ENCODE measurements around the gene MEF2C. TPM values are rescaled to one million over a fixed set of nuclear protein-coding genes. Genes with fewer than 3 reads are reported as not detected.
A peak's percentile ranks its signal among the peaks of the same experiment; 100 is the strongest.

Gene MEF2C
- total RNA-seq, 4 donors from 2014 or later = 17.3 to 58.0 (median 23.5) TPM

DNA sequence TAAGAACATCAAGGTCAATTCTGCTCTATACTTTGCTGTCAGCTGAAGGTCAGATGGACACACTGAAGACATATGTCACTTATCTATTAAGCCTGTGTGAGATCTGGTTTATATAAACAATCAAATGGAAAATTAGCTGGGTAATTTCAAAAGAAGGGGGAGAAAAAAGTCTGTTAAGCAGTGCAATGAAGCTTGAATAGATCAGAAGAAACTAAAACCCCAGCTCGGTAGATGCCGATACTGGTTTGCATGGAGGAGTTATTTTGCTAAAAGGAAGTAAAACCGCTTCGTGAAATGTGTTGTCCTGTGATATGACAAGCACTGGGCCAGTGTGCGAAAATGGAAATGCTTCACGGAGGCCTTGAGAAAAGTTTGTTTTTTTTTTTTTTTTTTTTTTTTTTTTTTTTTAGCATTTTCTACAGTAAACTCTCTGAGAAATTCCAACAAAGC is 148.8 kb downstream of the MEF2C start:
- Histone ChIP-seq H3K9me3 (no peaks in the 10 kb centered on the region), H3K4me1 (peaks cover 0 to 30% (median 0%) of the 10 kb centered on the region in 4 donors), H3K27ac (peak overlapping the region; percentile 31 to 76 (median 54)), H3K4me3 (no peak overlapping the region), H3K36me3 (no peaks in the 10 kb centered on the region), H3K27me3 (no peaks in the 10 kb centered on the region)
- WGBS, 2 donors (ENCODE audit: low coverage in 1 of 2) = 60 to 70% methylated on average over 6 of the region's 6 CpGs
- TF ChIP-seq POLR2AphosphoS5 (IDR thresholded peaks at IDR 0.05) (no peak), EP300 (IDR thresholded peaks at IDR 0.05; ENCODE audit: low read depth) (no peak), POLR2A (IDR thresholded peaks at IDR 0.05) (no peak)
- TF ChIP-seq, protein P1, sequence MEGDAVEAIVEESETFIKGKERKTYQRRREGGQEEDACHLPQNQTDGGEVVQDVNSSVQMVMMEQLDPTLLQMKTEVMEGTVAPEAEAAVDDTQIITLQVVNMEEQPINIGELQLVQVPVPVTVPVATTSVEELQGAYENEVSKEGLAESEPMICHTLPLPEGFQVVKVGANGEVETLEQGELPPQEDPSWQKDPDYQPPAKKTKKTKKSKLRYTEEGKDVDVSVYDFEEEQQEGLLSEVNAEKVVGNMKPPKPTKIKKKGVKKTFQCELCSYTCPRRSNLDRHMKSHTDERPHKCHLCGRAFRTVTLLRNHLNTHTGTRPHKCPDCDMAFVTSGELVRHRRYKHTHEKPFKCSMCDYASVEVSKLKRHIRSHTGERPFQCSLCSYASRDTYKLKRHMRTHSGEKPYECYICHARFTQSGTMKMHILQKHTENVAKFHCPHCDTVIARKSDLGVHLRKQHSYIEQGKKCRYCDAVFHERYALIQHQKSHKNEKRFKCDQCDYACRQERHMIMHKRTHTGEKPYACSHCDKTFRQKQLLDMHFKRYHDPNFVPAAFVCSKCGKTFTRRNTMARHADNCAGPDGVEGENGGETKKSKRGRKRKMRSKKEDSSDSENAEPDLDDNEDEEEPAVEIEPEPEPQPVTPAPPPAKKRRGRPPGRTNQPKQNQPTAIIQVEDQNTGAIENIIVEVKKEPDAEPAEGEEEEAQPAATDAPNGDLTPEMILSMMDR (IDR thresholded peaks at IDR 0.05) = no peak
- peak; percentile 36 for DNase-seq
- in situ Hi-C loops (cut with MboI; ENCODE audit: low pct_ligation_motif_present in 1 of 4, low pct_unique_long_range_greater_than_20kb in 1 of 4, low sequenced_read_pairs in 3 of 4) (loop anchor here in 2 of 4 donors (10.0 to 25.0 kb wide), 2 partner anchors 151 to 153 kb away; partner anchors contain the start of gene MEF2C (in 2 of the 2)), intact Hi-C loops (cut with DNase I; ENCODE audit: low total_unique reads) (no loop called here)

DNA sequence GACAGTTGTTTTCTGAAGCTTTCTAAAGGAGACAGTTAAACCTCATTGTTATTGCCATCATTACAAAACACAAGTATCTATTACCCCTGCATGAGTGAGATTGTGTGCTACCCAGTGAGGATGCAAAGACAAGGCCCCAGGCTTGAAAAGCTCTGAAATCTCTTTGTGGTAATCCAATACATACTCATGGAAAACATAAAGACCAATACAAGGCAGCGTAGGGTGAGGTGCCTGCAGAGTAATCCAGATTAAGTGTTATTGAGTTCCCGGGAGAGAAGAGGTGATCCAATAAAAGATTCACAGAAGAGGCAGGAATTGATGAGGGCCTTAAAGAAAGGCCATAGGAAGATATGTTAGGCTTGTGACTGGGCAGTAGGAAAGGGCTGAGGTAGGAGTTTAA is 150.1 kb downstream of the MEF2C start:
- Histone ChIP-seq H3K36me3 (no peaks in the 10 kb centered on the region), H3K9me3 (no peaks in the 10 kb centered on the region), H3K4me3 (no peak overlapping the region), H3K27me3 (no peaks in the 10 kb centered on the region), H3K4me1 (peaks cover 0 to 30% (median 0%) of the 10 kb centered on the region in 4 donors), H3K27ac (peak overlapping the region; percentile 40 to 76 (median 62))
- intact Hi-C loops (cut with DNase I; ENCODE audit: low total_unique reads) (no loop called here), in situ Hi-C loops (cut with MboI; ENCODE audit: low pct_ligation_motif_present in 1 of 4, low pct_unique_long_range_greater_than_20kb in 1 of 4, low sequenced_read_pairs in 3 of 4) (loop anchor here in 2 of 4 donors (10.0 to 25.0 kb wide), 2 partner anchors 152 to 154 kb away; partner anchors contain the start of gene MEF2C (in 2 of the 2))
- 69 to 84% methylated on average over 2 of the region's 2 CpGs for WGBS, 2 donors (ENCODE audit: low coverage in 1 of 2)
- DNase-seq = no peak
- TF ChIP-seq POLR2A (IDR thresholded peaks at IDR 0.05) = no peak
- TF ChIP-seq, protein P1 (IDR thresholded peaks at IDR 0.05) = no peak
- no peak for TF ChIP-seq POLR2AphosphoS5 (IDR thresholded peaks at IDR 0.05)
- TF ChIP-seq EP300 (IDR thresholded peaks at IDR 0.05; ENCODE audit: low read depth) = no peak

DNA sequence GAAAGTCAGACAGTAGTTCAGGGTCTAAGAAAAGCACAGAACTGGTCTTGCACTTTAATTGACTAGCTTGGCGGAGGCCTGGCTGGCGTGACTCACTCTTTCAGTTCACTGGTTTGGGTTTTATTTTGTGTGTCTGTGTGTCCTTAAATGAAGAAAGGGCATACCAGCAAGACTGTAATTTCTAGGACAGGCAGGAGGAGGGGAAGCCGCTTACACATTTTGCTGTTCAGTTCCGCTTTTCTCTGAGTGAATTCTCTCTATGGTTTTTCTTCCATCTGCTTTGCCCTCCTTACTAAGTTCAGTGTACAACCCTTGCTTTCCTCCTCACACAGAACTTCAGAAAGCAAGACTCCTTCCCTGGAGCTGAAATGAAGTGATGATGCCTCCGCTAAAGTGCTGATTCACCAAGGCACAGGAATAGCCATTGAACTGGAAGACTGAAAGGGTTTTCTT is 150.8 kb downstream of the MEF2C start:
- intact Hi-C loops (cut with DNase I; ENCODE audit: low total_unique reads) (no loop called here), in situ Hi-C loops (cut with MboI; ENCODE audit: low pct_ligation_motif_present in 1 of 4, low pct_unique_long_range_greater_than_20kb in 1 of 4, low sequenced_read_pairs in 3 of 4) (loop anchor here in 2 of 4 donors (10.0 to 25.0 kb wide), 2 partner anchors 153 to 155 kb away; partner anchors contain the start of gene MEF2C (in 2 of the 2))
- H3K27ac ChIP-seq = peak overlapping the region; percentile 40 to 76 (median 62)
- TF ChIP-seq POLR2A (IDR thresholded peaks at IDR 0.05) (no peak), POLR2AphosphoS5 (IDR thresholded peaks at IDR 0.05) (no peak), EP300 (IDR thresholded peaks at IDR 0.05; ENCODE audit: low read depth) (no peak)
- TF ChIP-seq, protein P1 (IDR thresholded peaks at IDR 0.05) = no peak
- DNase-seq = peak; percentile 43
- H3K4me1 ChIP-seq = peaks cover 0 to 30% (median 0%) of the 10 kb centered on the region in 4 donors
- no peaks in the 10 kb centered on the region for H3K36me3 ChIP-seq
- no peaks in the 10 kb centered on the region for H3K9me3 ChIP-seq
- no peak overlapping the region for H3K4me3 ChIP-seq
- WGBS, 2 donors (ENCODE audit: low coverage in 1 of 2) = 53 to 65% methylated on average over 4 to 5 of the region's 5 CpGs
- no peaks in the 10 kb centered on the region for H3K27me3 ChIP-seq

DNA sequence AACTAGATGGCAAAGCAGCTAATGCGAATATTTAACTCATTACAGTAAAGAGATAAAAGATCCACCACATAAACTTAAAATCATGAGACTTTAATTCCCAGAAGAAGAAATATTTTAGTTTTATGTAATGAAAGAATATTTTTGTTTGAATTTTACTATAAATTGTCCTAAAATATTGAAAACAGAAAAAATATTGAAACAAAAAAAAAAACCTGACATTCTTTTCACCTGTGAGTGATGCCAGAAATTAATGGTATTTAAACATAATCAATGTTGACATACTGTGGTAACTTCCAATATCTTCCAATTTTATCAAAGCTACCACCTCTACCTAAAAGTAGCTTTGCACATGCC is 153.2 kb downstream of the MEF2C start:
- Histone ChIP-seq H3K27me3 (no peaks in the 10 kb centered on the region), H3K36me3 (no peaks in the 10 kb centered on the region), H3K27ac (no peak overlapping the region), H3K9me3 (no peaks in the 10 kb centered on the region), H3K4me1 (peaks cover 0 to 19% (median 0%) of the 10 kb centered on the region in 4 donors), H3K4me3 (no peak overlapping the region)
- TF ChIP-seq EP300 (IDR thresholded peaks at IDR 0.05; ENCODE audit: low read depth) (no peak), POLR2AphosphoS5 (IDR thresholded peaks at IDR 0.05) (no peak), POLR2A (IDR thresholded peaks at IDR 0.05) (no peak)
- TF ChIP-seq, protein P1 (IDR thresholded peaks at IDR 0.05) = no peak
- intact Hi-C loops (cut with DNase I; ENCODE audit: low total_unique reads) (loop anchor here (5.0 kb wide), 1 partner anchor 1537 kb away; no protein-coding TSS in a partner anchor), in situ Hi-C loops (cut with MboI; ENCODE audit: low pct_ligation_motif_present in 1 of 4, low pct_unique_long_range_greater_than_20kb in 1 of 4, low sequenced_read_pairs in 3 of 4) (loop anchor here in 2 of 4 donors (10.0 to 25.0 kb wide), 3 partner anchors 155 to 1535 kb away; partner anchors contain the start of gene MEF2C (in 2 of the 2))
- DNase-seq = no peak
- WGBS, 2 donors (ENCODE audit: low coverage in 1 of 2) = 0 to 10% methylated on average over 1 of the region's 1 CpG
